Karpas-422 (cell line): Measurements from ENCODE around the gene ARSH. TPM values are rescaled to one million over a fixed set of nuclear protein-coding genes. Genes with fewer than 3 reads are reported as not detected.
"Not testable (repeated sequence)": the region's sequence is repeated elsewhere in the genome, so short reads cannot be mapped to it uniquely, and the experiment has no call there.

Experiments
- DNase-seq: peaks from one replicate; pipeline ENCODE4 v3.0.0-alpha.2; 2015
- H2AFZ ChIP-seq: fragments of 200-600 bp; sonication (generic); 2 replicates; pipeline ENCODE4 v1.6.1; 2014; ENCODE audit warnings: antibody characterized with exemption, low read length, mixed read lengths
- H3K27ac ChIP-seq: fragments of 200-600 bp; sonication (generic); 2 replicates; pipeline ENCODE4 v1.5.1; 2014; ENCODE audit warnings: mild to moderate bottlenecking, low read length, moderate library complexity
- H3K27me3 ChIP-seq: fragments of 200-600 bp; sonication (generic); 2 replicates; pipeline ENCODE4 v1.6.1; 2014; ENCODE audit warnings: low read length, mixed read lengths
- H3K36me3 ChIP-seq: fragments of 200-600 bp; sonication (generic); 2 replicates; pipeline ENCODE4 v1.6.1; 2014; ENCODE audit warnings: low read length, mixed read lengths; ENCODE audit not compliant: insufficient read depth
- H3K4me1 ChIP-seq: fragments of 200-600 bp; sonication (generic); 2 replicates; pipeline ENCODE4 v1.6.1; 2014; ENCODE audit warnings: mild to moderate bottlenecking, low read length, mixed read lengths
- H3K4me2 ChIP-seq: fragments of 200-600 bp; sonication (generic); 2 replicates; pipeline ENCODE4 v1.6.1; 2014; ENCODE audit warnings: low read length, low read depth, mild to moderate bottlenecking; ENCODE audit not compliant: poor library complexity, severe bottlenecking
- H3K4me3 ChIP-seq: fragments of 200-600 bp; sonication (generic); 2 replicates; pipeline ENCODE4 v1.5.1; 2014; ENCODE audit warnings: mild to moderate bottlenecking, antibody characterized with exemption, low read length, mixed read lengths
- H3K79me2 ChIP-seq: fragments of 200-600 bp; sonication (generic); 2 replicates; pipeline ENCODE4 v1.6.1; 2014; ENCODE audit warnings: mild to moderate bottlenecking, low read length, mixed read lengths
- H3K9ac ChIP-seq: fragments of 200-600 bp; sonication (generic); 2 replicates; pipeline ENCODE4 v1.6.0; 2014; ENCODE audit warnings: low read length
- H3K9me2 ChIP-seq: fragments of 200-600 bp; sonication (generic), shearing (Covaris generic); replicated peaks from 2 replicates; pipeline ENCODE4 v1.6.0; 2014; ENCODE audit warnings: mild to moderate bottlenecking, low read length, moderate library complexity; ENCODE audit not compliant: insufficient read depth
- H3K9me3 ChIP-seq: fragments of 300-700, 200-600 bp; sonication (generic); 2 replicates; pipeline ENCODE4 v1.6.1; 2014; ENCODE audit warnings: low read length, mixed read lengths
- H4K20me1 ChIP-seq: fragments of 200-600 bp; sonication (generic); 2 replicates; pipeline ENCODE4 v1.6.1; 2014; ENCODE audit warnings: mild to moderate bottlenecking, antibody characterized with exemption, low read length, low read depth; ENCODE audit not compliant: insufficient read depth
- small RNA-seq: library from RNA; depleted of rRNA; stranded (forward); fragments of <200 nt; gene quantifications from one replicate; pipeline ENCODE3, GENCODE V24; 2014
- total RNA-seq: library from RNA; depleted of rRNA; stranded (reverse); fragments of >200 nt; shearing (Covaris generic); gene quantifications from 2 replicates; pipeline ENCODE4 v1.2.3, GENCODE V29; 2014; ENCODE audit warnings: low replicate concordance; rRNA removed

ARSH gene
- total RNA-seq, 1 experiment from 2014 or later = not detected

GRCh38 chrX:3046253-3047240, 40.2 kb downstream of the ARSH start:
- Histone ChIP-seq H3K9ac (no peak overlapping the region), H3K4me1 (no peaks in the 10 kb centered on the region), H3K36me3 (no peaks in the 10 kb centered on the region), H3K27ac (no peak overlapping the region), H3K9me3 (no peaks in the 10 kb centered on the region), H4K20me1 (no peaks in the 10 kb centered on the region), H3K4me2 (no peak overlapping the region), H3K79me2 (no peaks in the 10 kb centered on the region), H2AFZ (no peak overlapping the region), H3K9me2 (no peaks in the 10 kb centered on the region), H3K27me3 (no peaks in the 10 kb centered on the region), H3K4me3 (no peak overlapping the region)
- DNase-seq = no peak

- H3K4me3 ChIP-seq, H2AFZ ChIP-seq, H3K36me3 ChIP-seq, H3K9me3 ChIP-seq, DNase-seq, H3K9me2 ChIP-seq, H3K4me2 ChIP-seq, H3K4me1 ChIP-seq, H3K27me3 ChIP-seq, H3K79me2 ChIP-seq, H3K9ac ChIP-seq, H4K20me1 ChIP-seq, H3K27ac ChIP-seq: not testable (repeated sequence)
Measured at GRCh38 chrX:3050523-3051175, 44.3 kb downstream of the ARSH start.

GRCh38 chrX:3052860-3053259, 46.5 kb downstream of the ARSH start:
- Histone ChIP-seq H3K27me3 (no peaks in the 10 kb centered on the region), H3K9me3 (no peaks in the 10 kb centered on the region), H2AFZ (no peak overlapping the region), H3K4me3 (no peak overlapping the region), H3K27ac (no peak overlapping the region), H3K79me2 (no peaks in the 10 kb centered on the region), H3K4me1 (peaks cover 6% of the 10 kb centered on the region), H3K4me2 (no peak overlapping the region), H3K9ac (no peak overlapping the region), H3K36me3 (no peaks in the 10 kb centered on the region), H3K9me2 (no peaks in the 10 kb centered on the region), H4K20me1 (no peaks in the 10 kb centered on the region)
- no peak for DNase-seq

- no peaks in the 10 kb centered on the region for H3K9me2 ChIP-seq
- DNase-seq = peak; percentile 49
- H3K4me3 ChIP-seq = no peak overlapping the region
- H3K27ac ChIP-seq = no peak overlapping the region
- H3K79me2 ChIP-seq = no peaks in the 10 kb centered on the region
- no peak overlapping the region for H3K4me2 ChIP-seq
- H3K27me3 ChIP-seq = no peaks in the 10 kb centered on the region
- no peaks in the 10 kb centered on the region for H4K20me1 ChIP-seq
- H3K9me3 ChIP-seq = no peaks in the 10 kb centered on the region
- no peaks in the 10 kb centered on the region for H3K4me1 ChIP-seq
- no peak overlapping the region for H3K9ac ChIP-seq
- no peak overlapping the region for H2AFZ ChIP-seq
- no peaks in the 10 kb centered on the region for H3K36me3 ChIP-seq
Measured at GRCh38 chrX:3066555-3066954, 60.2 kb downstream of the ARSH start.

DNA sequence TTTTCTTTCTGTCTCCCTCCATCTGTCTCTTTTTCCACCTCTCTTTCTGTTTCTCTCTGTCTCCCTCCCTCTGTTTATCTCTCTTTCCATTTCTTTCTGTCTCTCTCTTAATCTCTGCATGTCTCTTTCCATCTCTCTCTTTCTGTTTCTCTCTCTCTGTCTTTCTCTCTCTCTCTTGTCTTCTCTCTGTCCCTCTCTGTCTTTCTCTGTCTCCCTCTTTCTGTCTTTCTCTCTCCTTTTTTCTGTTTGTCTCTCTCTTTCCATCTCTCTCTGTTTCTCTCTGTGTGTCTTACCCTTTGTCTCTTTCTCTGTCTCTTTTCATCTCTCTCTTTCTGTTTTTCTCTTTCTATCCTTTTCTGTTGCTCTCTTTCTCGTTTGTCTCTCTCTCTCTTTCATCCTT, 69.6 kb downstream of the ARSH start:
- no peaks in the 10 kb centered on the region for H3K27me3 ChIP-seq
- no peak for DNase-seq
- no peak overlapping the region for H3K9ac ChIP-seq
- H3K9me2 ChIP-seq = no peaks in the 10 kb centered on the region
- no peaks in the 10 kb centered on the region for H4K20me1 ChIP-seq
- H2AFZ ChIP-seq = no peak overlapping the region
- H3K9me3 ChIP-seq = no peaks in the 10 kb centered on the region
- H3K36me3 ChIP-seq = no peaks in the 10 kb centered on the region
- H3K4me3 ChIP-seq = no peak overlapping the region
- H3K4me2 ChIP-seq = no peak overlapping the region
- no peaks in the 10 kb centered on the region for H3K79me2 ChIP-seq
- H3K4me1 ChIP-seq = no peaks in the 10 kb centered on the region
- H3K27ac ChIP-seq = no peak overlapping the region

GRCh38 chrX:3076416-3076991, 70.2 kb downstream of the ARSH start:
- Histone ChIP-seq H2AFZ (no peak overlapping the region), H3K27ac (no peak overlapping the region), H3K4me2 (no peak overlapping the region), H4K20me1 (no peaks in the 10 kb centered on the region), H3K9ac (no peak overlapping the region), H3K9me2 (no peaks in the 10 kb centered on the region), H3K27me3 (no peaks in the 10 kb centered on the region), H3K36me3 (no peaks in the 10 kb centered on the region), H3K79me2 (no peaks in the 10 kb centered on the region), H3K9me3 (no peaks in the 10 kb centered on the region), H3K4me1 (no peaks in the 10 kb centered on the region), H3K4me3 (no peak overlapping the region)
- no peak for DNase-seq

Small RNA genes lying within 50 kb of the gene (small RNA-seq; reads per million reads assigned to genes)
- gene RN7SL578P = not detected

Other genes starting within 250 kb of the ARSH start
- gene GYG2, start 177.6 kb upstream of the ARSH start, total RNA-seq = not detected in 2 replicates
- not detected in 2 replicates for gene ARSD, start 77.2 kb upstream of the ARSH start, total RNA-seq
- not detected in 2 replicates for gene ARSF, start 34.9 kb downstream of the ARSH start, total RNA-seq